SK-N-SH treated with all-trans-retinoic acid at 6 μM for 48 hours (cell line): Measurements from ENCODE around the gene SLC6A4.
A peak's percentile ranks its signal among the peaks of the same experiment; 100 is the strongest.

ENCODE experiments used
- ATAC-seq: fragments of 200-7000 bp; cut with Tn5 transposase; 3 replicates; pipeline ENCODE4 v1.9.1; 2020; ENCODE audit warnings: mild to moderate bottlenecking, moderate library complexity
- ARNTL ChIP-seq: fragments of 450-650 bp; formaldehyde crosslinking; IDR thresholded peaks from 2 replicates; pipeline ENCODE4 v1.5.0; 2020; ENCODE audit warnings: low read depth, mild to moderate bottlenecking, moderate library complexity, borderline replicate concordance
- BACH2 ChIP-seq: fragments of 250-450 bp; sonication (Bioruptor Pico); IDR thresholded peaks from 2 replicates; pipeline ENCODE4 v1.9.0; 2021; ENCODE audit warnings: mild to moderate bottlenecking, borderline replicate concordance
- CREB5 ChIP-seq: fragments of 250-450 bp; sonication (Bioruptor Pico); IDR thresholded peaks from 2 replicates; pipeline ENCODE4 v1.5.1; 2020; ENCODE audit warnings: low read depth, mild to moderate bottlenecking, moderate library complexity
- CSDC2 ChIP-seq: fragments of 250-450 bp; sonication (Bioruptor Pico); IDR thresholded peaks from 2 replicates; pipeline ENCODE4 v1.5.0; 2020; ENCODE audit warnings: mild to moderate bottlenecking, moderate library complexity
- CSRNP3 ChIP-seq: fragments of 250-450 bp; sonication (Bioruptor Pico); IDR thresholded peaks from 2 replicates; pipeline ENCODE4 v1.5.1; 2021; ENCODE audit warnings: mild to moderate bottlenecking, moderate library complexity
- ESRRG ChIP-seq: fragments of 250-450 bp; sonication (Bioruptor Pico); IDR thresholded peaks from 2 replicates; pipeline ENCODE4 v1.6.1; 2021; ENCODE audit warnings: mild to moderate bottlenecking
- GLIS3 ChIP-seq: fragments of 250-450 bp; sonication (Bioruptor Pico); IDR thresholded peaks from 2 replicates; pipeline ENCODE4 v1.5.0; 2020; ENCODE audit warnings: mild to moderate bottlenecking, moderate library complexity
- ISL1 ChIP-seq: fragments of 250-450 bp; sonication (Bioruptor Pico); IDR thresholded peaks from 2 replicates; pipeline ENCODE4 v2.1.2; 2022; ENCODE audit warnings: mild to moderate bottlenecking, moderate library complexity
- OSR1 ChIP-seq: fragments of 250-450 bp; sonication (Bioruptor Pico); IDR thresholded peaks from 2 replicates; pipeline ENCODE4 v1.8.0; 2022; ENCODE audit warnings: moderate library complexity, mild to moderate bottlenecking, inconsistent platforms
- PATZ1 ChIP-seq: fragments of 250-450 bp; sonication (Bioruptor Pico); IDR thresholded peaks from 2 replicates; pipeline ENCODE4 v1.8.0; 2020; ENCODE audit warnings: mild to moderate bottlenecking, moderate library complexity, borderline replicate concordance
- POU6F1 ChIP-seq: fragments of 250-450 bp; sonication (Bioruptor Pico); IDR thresholded peaks from 2 replicates; pipeline ENCODE4 v1.8.0; 2021; ENCODE audit warnings: low read depth, mild to moderate bottlenecking, moderate library complexity, borderline replicate concordance
- PPARA ChIP-seq: fragments of 250-450 bp; sonication (Bioruptor Pico); IDR thresholded peaks from 2 replicates; pipeline ENCODE4 v1.5.0; 2020; ENCODE audit warnings: mild to moderate bottlenecking, borderline replicate concordance
- RARB ChIP-seq: fragments of 250-450 bp; sonication (Bioruptor Pico); IDR thresholded peaks from 2 replicates; pipeline ENCODE4 v1.8.0; 2021; ENCODE audit warnings: mild to moderate bottlenecking, moderate library complexity
- SNAI2 ChIP-seq: fragments of 250-450 bp; sonication (Bioruptor Pico); IDR thresholded peaks from 2 replicates; pipeline ENCODE4 v1.5.0; 2020; ENCODE audit warnings: mild to moderate bottlenecking, moderate library complexity
- TCF4 ChIP-seq: fragments of 250-450 bp; sonication (Bioruptor Pico); IDR thresholded peaks from 2 replicates; pipeline ENCODE4 v1.8.0; 2021; ENCODE audit warnings: mild to moderate bottlenecking, moderate library complexity, borderline replicate concordance
- TOX ChIP-seq: fragments of 250-450 bp; sonication (Bioruptor Pico); IDR thresholded peaks from 2 replicates; pipeline ENCODE4 v1.8.0; 2021; ENCODE audit warnings: mild to moderate bottlenecking, moderate library complexity, borderline replicate concordance
- TSHZ2 ChIP-seq: fragments of 250-450 bp; sonication (Bioruptor Pico); IDR thresholded peaks from 2 replicates; pipeline ENCODE4 v1.5.0; 2020; ENCODE audit warnings: mild to moderate bottlenecking, moderate library complexity
- ZC3H10 ChIP-seq: fragments of 250-450 bp; sonication (Bioruptor Pico); IDR thresholded peaks from 2 replicates; pipeline ENCODE4 v1.5.1; 2021; ENCODE audit warnings: mild to moderate bottlenecking, moderate library complexity
- ZFP3 ChIP-seq: fragments of 250-450 bp; sonication (Bioruptor Pico); IDR thresholded peaks from 2 replicates; pipeline ENCODE4 v1.5.0; 2020; ENCODE audit warnings: mild to moderate bottlenecking, moderate library complexity
- ZFP30 ChIP-seq: fragments of 450-650 bp; formaldehyde crosslinking; IDR thresholded peaks from 2 replicates; pipeline ENCODE4 v1.5.0; 2022; ENCODE audit warnings: mild to moderate bottlenecking, moderate library complexity
- ZNF565 ChIP-seq: fragments of 450-650 bp; formaldehyde crosslinking; conservative IDR thresholded peaks from 2 replicates; pipeline ENCODE4 v1.5.0; 2020; ENCODE audit warnings: low read depth, mild to moderate bottlenecking, moderate library complexity
- ZNF70 ChIP-seq: fragments of 450-650 bp; formaldehyde crosslinking; IDR thresholded peaks from 2 replicates; pipeline ENCODE4 v1.5.0; 2020; ENCODE audit warnings: mild to moderate bottlenecking, moderate library complexity
- ZNF8 ChIP-seq: fragments of 450-650 bp; formaldehyde crosslinking; IDR thresholded peaks from 2 replicates; pipeline ENCODE4 v1.5.0; 2020; ENCODE audit warnings: mild to moderate bottlenecking, moderate library complexity

The SLC6A4 gene

GRCh38 chr17:30278032-30278431, 42.5 kb upstream of the SLC6A4 start:
- TF ChIP-seq ZNF565 (no peak), POU6F1 (CRISPR knock-in tag) (no peak), ZNF8 (no peak), TOX (CRISPR knock-in tag) (no peak), ZFP3 (CRISPR knock-in tag) (no peak), SNAI2 (CRISPR knock-in tag) (no peak), OSR1 (CRISPR knock-in tag) (no peak), ARNTL (CRISPR knock-in tag) (no peak), BACH2 (CRISPR knock-in tag) (no peak), RARB (no peak), TSHZ2 (CRISPR knock-in tag) (no peak), GLIS3 (CRISPR knock-in tag) (no peak), CSRNP3 (CRISPR knock-in tag) (no peak), PATZ1 (CRISPR knock-in tag) (no peak), ESRRG (CRISPR knock-in tag) (no peak), ZC3H10 (CRISPR knock-in tag) (no peak), ISL1 (CRISPR knock-in tag) (no peak), ZFP30 (no peak), ZNF70 (CRISPR knock-in tag) (no peak)
- peak; percentile 79 for ATAC-seq

- TF ChIP-seq CSRNP3 (CRISPR knock-in tag) (no peak), RARB (no peak), POU6F1 (CRISPR knock-in tag) (no peak), TSHZ2 (CRISPR knock-in tag) (no peak), ZC3H10 (CRISPR knock-in tag) (no peak), ZNF565 (no peak), PPARA (CRISPR knock-in tag) (no peak), ESRRG (CRISPR knock-in tag) (no peak), ISL1 (CRISPR knock-in tag) (no peak), CREB5 (CRISPR knock-in tag) (no peak), TCF4 (CRISPR knock-in tag) (no peak), OSR1 (CRISPR knock-in tag) (no peak), GLIS3 (CRISPR knock-in tag) (no peak), CSDC2 (no peak)
- ATAC-seq, result no peak
Measured at GRCh38 chr17:30275911-30276310, 40.4 kb upstream of the SLC6A4 start.
